ENCODE results near the gene ST6GALNAC6. TPM values are rescaled to one million over a fixed set of nuclear protein-coding genes. Genes with fewer than 3 reads are reported as not detected.

Gene ST6GALNAC6
- total and polyA plus RNA-seq, 2 of the 8 experiments (the other 6 are each of a cell fraction or from before 2014, with no cell fraction given), result 43.7 to 64.4 TPM

DNA sequence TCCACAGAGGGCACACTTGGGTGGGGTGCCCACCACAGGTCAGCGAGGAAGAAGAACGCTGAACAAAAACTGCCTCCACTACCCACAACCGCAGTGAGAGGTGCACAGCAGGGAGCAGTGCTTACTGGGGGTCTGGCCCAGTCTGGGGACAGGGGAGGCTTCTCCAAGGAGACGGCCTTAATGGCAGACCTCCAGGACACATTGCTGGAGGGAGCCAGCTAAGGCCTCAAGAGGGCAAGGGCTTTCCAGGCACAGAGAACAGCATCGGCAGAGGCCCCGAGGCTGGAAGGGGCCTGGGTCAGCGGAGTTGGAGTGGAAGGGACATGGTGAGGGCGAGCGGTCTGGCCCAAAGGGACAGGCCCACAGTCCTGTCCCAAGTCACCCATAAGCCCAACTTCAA lies 46.5 kb upstream of the ST6GALNAC6 start:
- H4K5ac ChIP-seq (ENCODE audit: insufficient read length, low read depth, low read length), result no peak overlapping the region
- no peak overlapping the region for H3K4me2 ChIP-seq (ENCODE audit: insufficient read depth in 1 of 2, low read depth in 2 of 2, low read length in 2 of 2)
- no peak overlapping the region for H3K9ac ChIP-seq (replicated peaks in 1 of 4; ENCODE audit: extremely low read depth in 1 of 4, low read depth in 3 of 4, low read length in 3 of 4)
- no peak overlapping the region for H2AK5ac ChIP-seq (ENCODE audit: low read depth, low read length)
- H3K79me1 ChIP-seq (ENCODE audit: low read depth, low read length), result peaks cover 3% of the 10 kb centered on the region; the same call in 1 of the 2 replicates
- H3K79me2 ChIP-seq (ENCODE audit: control insufficient read depth in 1 of 2, insufficient read depth in 2 of 2, low read length in 2 of 2), result peaks cover 0 to under 1% of the 10 kb centered on the region in 2 experiments; a peak in 1 of 4 replicates
- no peak overlapping the region for H3K14ac ChIP-seq (ENCODE audit: insufficient read length)
- no peaks in the 10 kb centered on the region for H3K27me3 ChIP-seq (replicated peaks in 1 of 4; ENCODE audit: control insufficient read depth in 3 of 4, extremely low read depth in 1 of 4, insufficient read depth in 3 of 4, low read length in 3 of 4)
- H3K27ac ChIP-seq (ENCODE audit: low read depth, low read length), result no peak overlapping the region
- DNase-seq (ENCODE audit: low read depth in 1 of 2, low spot score in 2 of 2) (no peak), FAIRE-seq (no peak)
- no peak overlapping the region for H2AFZ ChIP-seq (ENCODE audit: low read length)
- no peak overlapping the region for H3K18ac ChIP-seq (ENCODE audit: extremely low read depth, low read length)
- no peak overlapping the region for H3K4me3 ChIP-seq (ENCODE audit: extremely low read depth in 1 of 4, insufficient read depth in 2 of 4, low read depth in 3 of 4, low read length in 4 of 4)
- ChIA-PET POLR2A (ENCODE audit: partially characterized antibody) (no interaction called here), CTCF (ENCODE audit: partially characterized antibody) (interaction anchor here (1.2 to 35.5 kb wide), 4 partner anchors 9 to 85 kb away, joined by 3 to 825 read pairs (median 22); no protein-coding TSS in a partner anchor)
- no peak overlapping the region for H4K91ac ChIP-seq (replicated peaks; ENCODE audit: insufficient read length, low read length)
- H3K23me2 ChIP-seq (ENCODE audit: low read depth, low read length), result no peaks in the 10 kb centered on the region
- no peak overlapping the region for H2BK12ac ChIP-seq (ENCODE audit: low read depth, low read length)
- H2BK15ac ChIP-seq (ENCODE audit: low read length), result no peak overlapping the region
- H3K4ac ChIP-seq (replicated peaks; ENCODE audit: insufficient read length, low read depth, low read length), result no peak overlapping the region
- H4K20me1 ChIP-seq (replicated peaks in 1 of 2; ENCODE audit: control insufficient read depth in 1 of 2, insufficient read depth in 2 of 2, low read length in 2 of 2), result peaks cover 8 to 20% of the 10 kb centered on the region in 2 experiments
- H3K4me1 ChIP-seq (replicated peaks in 1 of 4; ENCODE audit: control insufficient read depth in 3 of 4, insufficient read depth in 4 of 4, low read length in 3 of 4), result peaks cover 0 to 16% (median 7%) of the 10 kb centered on the region in 4 experiments; a peak in 6 of 7 replicates
- peaks cover 7 to 16% (median 13%) of the 10 kb centered on the region in 4 experiments for H3K36me3 ChIP-seq (ENCODE audit: control insufficient read depth in 2 of 4, insufficient read depth in 4 of 4, low read length in 3 of 4)
- no peak overlapping the region for H2BK120ac ChIP-seq (replicated peaks; ENCODE audit: low read depth, low read length)
- no peak overlapping the region for H3K56ac ChIP-seq (replicated peaks; ENCODE audit: insufficient read length, low read depth, low read length)
- WGBS, 2 experiments (ENCODE audit: extremely low coverage in 1 of 2, insufficient coverage in 1 of 2, insufficient read length in 1 of 2, insufficient replicate concordance in 2 of 2, low coverage in 1 of 2, low lambda C conversion rate in 2 of 2, missing lambda C conversion rate in 1 of 2), result 89% methylated on average over 9 of the region's 9 CpGs; no CpG with 5 or more reads in 1 of the 2 experiments
- no peak overlapping the region for H2BK5ac ChIP-seq (ENCODE audit: low read depth, low read length)
- no peak overlapping the region for H4K8ac ChIP-seq (ENCODE audit: extremely low read depth, insufficient read depth, low read length)
- no peaks in the 10 kb centered on the region for H3K9me3 ChIP-seq (ENCODE audit: insufficient read depth in 2 of 2, low read depth in 1 of 2, low read length in 1 of 2)
- no peak overlapping the region for H3K23ac ChIP-seq (ENCODE audit: insufficient read length)
- no peak overlapping the region for H2BK20ac ChIP-seq (ENCODE audit: low read length)
- TF ChIP-seq, protein P1, sequence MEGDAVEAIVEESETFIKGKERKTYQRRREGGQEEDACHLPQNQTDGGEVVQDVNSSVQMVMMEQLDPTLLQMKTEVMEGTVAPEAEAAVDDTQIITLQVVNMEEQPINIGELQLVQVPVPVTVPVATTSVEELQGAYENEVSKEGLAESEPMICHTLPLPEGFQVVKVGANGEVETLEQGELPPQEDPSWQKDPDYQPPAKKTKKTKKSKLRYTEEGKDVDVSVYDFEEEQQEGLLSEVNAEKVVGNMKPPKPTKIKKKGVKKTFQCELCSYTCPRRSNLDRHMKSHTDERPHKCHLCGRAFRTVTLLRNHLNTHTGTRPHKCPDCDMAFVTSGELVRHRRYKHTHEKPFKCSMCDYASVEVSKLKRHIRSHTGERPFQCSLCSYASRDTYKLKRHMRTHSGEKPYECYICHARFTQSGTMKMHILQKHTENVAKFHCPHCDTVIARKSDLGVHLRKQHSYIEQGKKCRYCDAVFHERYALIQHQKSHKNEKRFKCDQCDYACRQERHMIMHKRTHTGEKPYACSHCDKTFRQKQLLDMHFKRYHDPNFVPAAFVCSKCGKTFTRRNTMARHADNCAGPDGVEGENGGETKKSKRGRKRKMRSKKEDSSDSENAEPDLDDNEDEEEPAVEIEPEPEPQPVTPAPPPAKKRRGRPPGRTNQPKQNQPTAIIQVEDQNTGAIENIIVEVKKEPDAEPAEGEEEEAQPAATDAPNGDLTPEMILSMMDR (IDR thresholded peaks at IDR 0.05; ENCODE audit: control extremely low read depth in 1 of 3, insufficient read depth in 1 of 3, low read depth in 1 of 3, low read length in 3 of 3), result no peak
- TF ChIP-seq GABPA (IDR thresholded peaks at IDR 0.05; ENCODE audit: borderline replicate concordance, insufficient read depth, low read length), result no peak
- no peak for TF ChIP-seq TCF12 (IDR thresholded peaks at IDR 0.05; ENCODE audit: low read depth, low read length)
- no peak for TF ChIP-seq POU5F1 (IDR thresholded peaks at IDR 0.05; ENCODE audit: low read depth, low read length)
- TF ChIP-seq EP300 (IDR thresholded peaks at IDR 0.05; ENCODE audit: borderline replicate concordance in 1 of 2, low read depth in 2 of 2, low read length in 2 of 2), result no peak
